Measurements from ENCODE around the gene TFDP1. TPM values are rescaled to one million over a fixed set of nuclear protein-coding genes. Genes with fewer than 3 reads are reported as not detected.

The TFDP1 gene
- total RNA-seq, 4 donors from 2014 or later, result 48.0 to 84.2 (median 53.9) TPM

DNA sequence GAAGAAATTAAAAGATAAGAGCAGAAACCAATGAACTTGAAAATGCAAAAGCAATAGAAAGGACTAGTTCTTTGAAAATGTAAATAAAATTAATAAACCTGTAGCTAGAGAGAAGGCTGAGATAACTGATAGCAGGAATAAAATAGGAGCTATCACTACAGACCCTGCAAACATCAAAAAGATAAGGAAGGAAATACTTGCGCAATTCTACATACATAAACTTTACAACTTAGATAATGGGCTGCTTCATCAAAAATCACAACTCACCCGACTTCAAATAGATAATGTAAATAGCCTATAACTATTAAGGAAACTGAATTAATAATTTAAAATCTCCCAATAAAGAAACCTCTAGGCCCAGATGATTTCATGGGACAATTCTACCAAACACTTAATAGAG lies 77.0 kb downstream of the TFDP1 start:
- Histone ChIP-seq H3K4me3 (replicated peaks in 1 of 3) (no peak overlapping the region), H3K27ac (no peak overlapping the region), H3K4me1 (no peaks in the 10 kb centered on the region), H3K9me3 (no peaks in the 10 kb centered on the region), H3K27me3 (no peaks in the 10 kb centered on the region), H3K36me3 (no peaks in the 10 kb centered on the region)
- TF ChIP-seq, protein P1, sequence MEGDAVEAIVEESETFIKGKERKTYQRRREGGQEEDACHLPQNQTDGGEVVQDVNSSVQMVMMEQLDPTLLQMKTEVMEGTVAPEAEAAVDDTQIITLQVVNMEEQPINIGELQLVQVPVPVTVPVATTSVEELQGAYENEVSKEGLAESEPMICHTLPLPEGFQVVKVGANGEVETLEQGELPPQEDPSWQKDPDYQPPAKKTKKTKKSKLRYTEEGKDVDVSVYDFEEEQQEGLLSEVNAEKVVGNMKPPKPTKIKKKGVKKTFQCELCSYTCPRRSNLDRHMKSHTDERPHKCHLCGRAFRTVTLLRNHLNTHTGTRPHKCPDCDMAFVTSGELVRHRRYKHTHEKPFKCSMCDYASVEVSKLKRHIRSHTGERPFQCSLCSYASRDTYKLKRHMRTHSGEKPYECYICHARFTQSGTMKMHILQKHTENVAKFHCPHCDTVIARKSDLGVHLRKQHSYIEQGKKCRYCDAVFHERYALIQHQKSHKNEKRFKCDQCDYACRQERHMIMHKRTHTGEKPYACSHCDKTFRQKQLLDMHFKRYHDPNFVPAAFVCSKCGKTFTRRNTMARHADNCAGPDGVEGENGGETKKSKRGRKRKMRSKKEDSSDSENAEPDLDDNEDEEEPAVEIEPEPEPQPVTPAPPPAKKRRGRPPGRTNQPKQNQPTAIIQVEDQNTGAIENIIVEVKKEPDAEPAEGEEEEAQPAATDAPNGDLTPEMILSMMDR (IDR thresholded peaks at IDR 0.05), result no peak
- TF ChIP-seq POLR2A (IDR thresholded peaks at IDR 0.05), result no peak
- no peak for DNase-seq
- 94 to 96% methylated on average over 2 of the region's 2 CpGs for WGBS, 2 donors
- intact Hi-C loops (cut with DNase I), result no loop called here

DNA sequence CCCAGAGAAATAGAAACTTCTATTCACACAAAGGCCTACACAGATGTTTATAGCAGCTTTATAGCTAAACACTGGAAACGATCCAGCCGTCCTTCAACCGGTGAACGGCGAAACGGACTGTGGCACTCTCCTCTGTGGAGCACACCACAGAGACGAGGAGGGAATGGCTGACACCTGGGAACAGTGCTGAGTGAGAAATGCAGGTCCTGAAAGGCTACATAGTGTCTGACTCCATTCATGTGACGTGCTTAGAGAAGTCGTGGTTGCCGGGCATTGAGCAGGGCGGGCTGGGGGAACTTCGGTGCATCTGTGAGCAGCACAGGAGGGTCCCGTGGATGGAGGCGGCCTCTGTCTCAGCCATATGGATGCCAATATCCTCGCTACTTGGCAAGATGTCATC lies 79.4 kb downstream of the TFDP1 start:
- intact Hi-C loops (cut with DNase I), result no loop called here
- no peaks in the 10 kb centered on the region for H3K4me1 ChIP-seq
- no peaks in the 10 kb centered on the region for H3K9me3 ChIP-seq
- H3K27ac ChIP-seq, result no peak overlapping the region
- H3K4me3 ChIP-seq (replicated peaks in 1 of 3), result no peak overlapping the region
- H3K36me3 ChIP-seq, result no peaks in the 10 kb centered on the region
- WGBS, 2 donors, result 82 to 85% methylated on average over 15 of the region's 15 CpGs
- H3K27me3 ChIP-seq, result no peaks in the 10 kb centered on the region
- TF ChIP-seq, protein P1 (IDR thresholded peaks at IDR 0.05), result no peak
- TF ChIP-seq POLR2A (IDR thresholded peaks at IDR 0.05), result no peak
- no peak for DNase-seq

DNA sequence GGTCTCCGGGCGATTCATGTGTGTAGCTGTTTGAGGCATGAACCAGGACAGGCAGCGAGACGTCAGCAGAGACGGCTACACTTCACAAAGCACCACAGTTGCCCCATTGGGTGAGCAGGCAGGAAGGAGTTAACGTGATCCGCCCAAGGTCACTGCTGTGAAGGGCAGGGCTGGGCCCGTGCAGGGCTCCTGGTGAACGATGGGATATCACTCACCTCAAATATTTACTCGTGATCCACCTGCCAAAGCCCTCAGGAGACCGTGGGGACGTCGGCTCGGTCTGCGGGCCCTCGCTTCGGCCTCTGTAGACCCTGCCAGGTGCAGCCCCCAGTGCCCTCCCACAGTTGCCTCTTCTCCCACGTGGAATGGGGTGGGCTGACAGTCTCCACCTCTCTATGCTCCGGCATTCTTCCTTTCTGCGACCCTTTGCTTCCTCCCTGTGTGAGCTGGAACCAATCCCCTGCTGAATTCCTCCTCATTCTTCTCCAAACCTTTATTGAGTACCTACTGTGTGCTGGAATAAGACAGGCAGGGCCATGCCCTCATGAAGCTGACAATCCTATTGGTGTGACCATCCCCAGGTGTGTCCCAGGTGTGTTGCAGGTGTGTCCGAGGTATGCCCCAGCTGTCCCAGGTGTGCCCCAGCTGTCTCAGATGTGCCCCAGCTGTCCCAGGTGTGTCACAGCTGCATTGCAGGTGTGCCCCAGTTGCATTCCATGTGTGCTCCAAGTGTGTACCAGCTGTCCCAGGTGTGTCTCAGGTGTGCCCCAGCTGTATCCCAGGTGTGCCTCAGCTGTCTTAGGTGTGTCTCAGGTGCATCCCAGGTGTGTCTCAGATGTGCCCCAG lies 80.4 kb downstream of the TFDP1 start:
- no peaks in the 10 kb centered on the region for H3K36me3 ChIP-seq
- no peak overlapping the region for H3K4me3 ChIP-seq (replicated peaks in 1 of 3)
- intact Hi-C loops (cut with DNase I), result no loop called here
- 60 to 74% methylated on average over 20 to 21 of the region's 21 CpGs for WGBS, 2 donors
- no peak overlapping the region for H3K27ac ChIP-seq
- H3K4me1 ChIP-seq, result no peaks in the 10 kb centered on the region
- no peaks in the 10 kb centered on the region for H3K9me3 ChIP-seq
- DNase-seq, result no peak
- no peaks in the 10 kb centered on the region for H3K27me3 ChIP-seq
- TF ChIP-seq, protein P1 (IDR thresholded peaks at IDR 0.05), result no peak
- TF ChIP-seq POLR2A (IDR thresholded peaks at IDR 0.05), result no peak

DNA sequence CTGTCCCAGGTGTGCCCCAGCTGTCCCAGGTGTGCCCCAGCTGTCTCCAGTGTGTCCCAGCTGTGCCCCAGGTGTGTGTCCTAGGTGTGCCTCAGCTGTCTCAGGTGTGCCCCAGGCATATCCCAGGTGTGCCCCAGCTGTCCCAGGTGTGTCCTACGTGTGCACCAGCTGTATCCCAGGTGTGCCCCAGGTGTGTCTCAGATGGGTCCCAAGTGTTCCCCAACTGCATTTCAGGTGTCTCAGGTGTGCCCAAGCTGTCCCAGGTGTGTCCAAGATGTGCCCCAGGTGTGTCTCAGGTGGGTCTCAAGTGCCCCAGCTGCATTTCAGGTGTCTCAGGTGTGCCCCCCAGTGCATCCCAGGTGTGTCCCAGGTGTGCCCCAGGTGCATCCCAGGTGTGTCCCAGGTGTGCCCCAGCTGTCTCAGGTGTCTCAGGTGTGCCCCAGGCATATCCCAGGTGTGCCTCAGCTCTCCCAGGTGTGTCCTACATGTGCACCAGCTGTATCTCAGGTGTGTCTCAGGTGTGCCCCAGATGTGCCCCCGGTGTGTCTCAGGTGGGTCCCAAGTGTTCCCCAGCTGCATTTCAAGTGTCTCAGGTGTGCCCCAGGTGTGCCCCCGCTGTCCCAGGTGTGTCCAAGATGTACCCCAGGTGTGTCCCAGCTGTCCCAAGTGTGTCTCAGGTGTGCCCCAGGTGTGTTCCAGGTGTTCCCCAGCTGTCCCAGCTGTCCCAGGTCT lies 81.2 kb downstream of the TFDP1 start:
- Histone ChIP-seq H3K27me3 (no peaks in the 10 kb centered on the region), H3K27ac (no peak overlapping the region), H3K9me3 (no peaks in the 10 kb centered on the region), H3K4me3 (replicated peaks in 1 of 3) (no peak overlapping the region), H3K4me1 (no peaks in the 10 kb centered on the region), H3K36me3 (no peaks in the 10 kb centered on the region)
- 81 to 100% methylated on average over 2 to 3 of the region's 3 CpGs for WGBS, 2 donors
- TF ChIP-seq, protein P1 (IDR thresholded peaks at IDR 0.05), result no peak
- TF ChIP-seq POLR2A (IDR thresholded peaks at IDR 0.05), result no peak
- intact Hi-C loops (cut with DNase I), result no loop called here
- DNase-seq, result no peak

DNA sequence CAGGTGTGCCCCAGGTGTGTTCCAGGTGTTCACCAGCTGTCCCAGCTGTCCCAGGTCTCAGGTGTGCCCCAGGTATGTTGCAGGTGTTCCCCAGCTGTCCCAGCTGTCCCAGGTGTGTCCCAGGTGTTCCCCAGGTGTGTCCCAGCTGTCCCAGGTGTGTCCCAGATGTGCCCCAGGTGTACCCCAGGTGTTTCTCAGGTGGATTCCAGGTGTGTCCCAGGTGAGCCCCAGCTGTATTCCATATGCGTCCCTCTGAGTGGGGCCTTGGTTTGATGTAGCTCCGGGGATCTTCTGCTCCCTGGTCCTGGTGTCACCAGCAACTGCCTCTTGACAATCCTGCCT lies 81.7 kb downstream of the TFDP1 start:
- TF ChIP-seq, protein P1 (IDR thresholded peaks at IDR 0.05), result no peak
- TF ChIP-seq POLR2A (IDR thresholded peaks at IDR 0.05), result no peak
- Histone ChIP-seq H3K36me3 (no peaks in the 10 kb centered on the region), H3K9me3 (no peaks in the 10 kb centered on the region), H3K27me3 (no peaks in the 10 kb centered on the region), H3K4me3 (replicated peaks in 1 of 3) (no peak overlapping the region), H3K4me1 (no peaks in the 10 kb centered on the region), H3K27ac (no peak overlapping the region)
- 94 to 100% methylated on average over 2 of the region's 2 CpGs for WGBS, 2 donors
- intact Hi-C loops (cut with DNase I), result no loop called here
- no peak for DNase-seq

Measured in thyroid gland (tissue), 4 donors.